NCI-H748 (cell line): ENCODE measurements around the gene TMCO5A.
"Not testable (repeated sequence)": the region's sequence is repeated elsewhere in the genome, so short reads cannot be mapped to it uniquely, and the experiment has no call there.

ENCODE experiments used
- DNase-seq: peaks from one replicate; lab custom pipeline; 2025; ENCODE audit not compliant: unreplicated experiment; lab: John Stamatoyannopoulos, UW

TMCO5A gene

DNA sequence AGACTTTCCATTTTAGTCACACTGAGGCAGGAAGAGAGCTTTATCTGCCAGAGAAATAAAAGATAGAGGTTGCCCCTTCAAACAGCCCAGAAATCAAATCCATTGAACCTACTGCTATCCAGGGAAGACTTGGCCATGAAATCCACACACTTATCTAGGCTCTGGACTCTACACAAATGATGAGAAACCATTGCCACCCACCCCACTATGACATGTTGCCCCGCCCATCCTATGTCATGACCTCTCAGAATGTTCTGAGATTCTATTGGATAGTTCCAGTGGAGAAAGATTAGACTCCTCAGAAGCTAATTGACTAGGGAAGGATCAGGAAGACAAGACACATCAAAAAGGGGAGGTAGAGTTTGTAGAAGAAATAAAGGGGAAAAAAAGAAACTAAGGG lies at the start of gene TMCO5A:
Gene TMCO5A, plus strand, starts transcription at position 301 of the 400 bp plus-strand sequence. CDS start 1,684 bp downstream, outside the sequence.
- no peak for DNase-seq

DNA sequence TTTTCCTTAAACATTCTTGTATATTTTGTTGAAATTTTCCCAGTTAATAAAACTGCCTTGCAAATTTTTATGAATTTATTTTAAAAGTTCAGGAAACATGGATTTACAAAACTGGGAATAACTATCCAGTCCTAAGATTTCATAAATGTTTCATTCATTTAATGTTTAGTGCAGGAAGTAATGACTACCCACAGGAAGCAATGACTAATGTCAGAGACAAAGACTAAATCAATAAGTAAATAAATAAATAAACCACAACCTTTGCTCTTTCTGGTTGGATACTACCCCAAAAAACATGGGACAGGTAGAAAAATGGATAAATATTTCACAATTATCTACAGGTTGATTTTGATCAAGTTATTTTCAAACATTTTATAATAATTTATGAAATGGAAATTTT lies 48.8 kb upstream of the TMCO5A start:
- no peak for DNase-seq

DNA sequence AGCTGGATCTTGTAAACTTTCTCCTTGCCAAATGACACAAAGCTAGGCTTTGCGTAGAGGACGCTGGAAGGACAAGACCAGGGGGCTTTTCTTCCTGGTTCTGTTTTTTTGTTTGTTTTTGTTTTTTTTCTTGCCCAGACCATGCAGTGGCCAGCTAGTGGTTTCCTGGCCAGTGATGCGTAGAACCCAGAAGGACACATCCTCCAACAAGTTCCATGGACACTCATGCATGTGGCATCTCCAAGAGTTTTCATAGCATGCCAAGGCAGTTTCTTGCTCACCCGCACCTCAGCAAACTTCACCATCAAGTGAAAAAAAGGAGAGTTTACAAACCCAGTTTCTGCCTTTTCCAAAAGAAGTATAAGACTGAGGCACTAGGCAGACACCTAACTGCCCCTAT lies 46.1 kb upstream of the TMCO5A start:
- DNase-seq, result no peak

DNA sequence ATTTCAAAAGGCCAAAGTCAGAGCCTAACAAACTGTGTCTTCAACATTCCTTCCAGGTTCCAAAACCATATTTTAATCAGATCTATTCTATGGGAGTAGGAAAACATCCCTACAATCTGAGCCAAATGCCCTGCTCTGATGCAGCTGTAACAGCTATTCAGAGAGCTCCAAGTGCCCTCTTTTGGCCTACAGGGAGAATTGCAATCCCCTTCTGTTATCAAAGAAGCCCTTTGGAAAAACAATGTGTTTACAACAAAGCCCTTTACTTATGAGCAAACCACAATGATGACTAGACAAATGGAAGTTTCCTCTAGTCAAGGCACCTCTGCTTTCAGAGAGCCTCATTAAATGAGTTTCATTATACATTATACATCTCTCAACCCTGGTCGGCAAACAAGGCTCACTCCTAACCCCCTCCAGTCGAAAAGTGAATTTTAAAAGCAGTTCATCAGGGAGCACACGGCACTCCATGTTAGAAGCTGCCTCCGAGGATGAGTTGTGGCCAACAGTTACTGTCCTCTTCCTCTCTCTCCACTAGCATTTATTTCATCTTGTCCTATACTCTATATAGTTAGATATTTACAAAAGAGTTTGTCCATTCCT lies 42.6 kb upstream of the TMCO5A start:
- DNase-seq, result peak; percentile 24

DNA sequence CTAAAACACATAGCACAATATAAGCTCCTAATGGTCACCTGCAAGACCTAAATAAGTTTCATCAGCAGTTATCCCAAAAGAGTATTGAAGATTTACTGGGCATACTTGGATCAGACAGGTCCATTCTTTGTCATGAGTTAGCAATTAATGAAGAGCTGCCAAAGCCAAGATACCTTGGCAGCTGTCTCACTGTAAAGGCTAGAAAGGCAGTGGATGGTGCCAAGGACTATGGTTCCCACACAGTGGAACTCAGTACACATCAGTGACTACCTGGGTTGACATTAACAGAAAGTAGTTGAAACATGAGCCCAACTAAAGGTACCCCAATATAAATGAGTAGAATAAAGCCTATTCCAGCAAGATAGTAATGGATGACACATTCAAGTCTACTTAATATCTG lies 41.1 kb upstream of the TMCO5A start:
- DNase-seq, result no peak

DNA sequence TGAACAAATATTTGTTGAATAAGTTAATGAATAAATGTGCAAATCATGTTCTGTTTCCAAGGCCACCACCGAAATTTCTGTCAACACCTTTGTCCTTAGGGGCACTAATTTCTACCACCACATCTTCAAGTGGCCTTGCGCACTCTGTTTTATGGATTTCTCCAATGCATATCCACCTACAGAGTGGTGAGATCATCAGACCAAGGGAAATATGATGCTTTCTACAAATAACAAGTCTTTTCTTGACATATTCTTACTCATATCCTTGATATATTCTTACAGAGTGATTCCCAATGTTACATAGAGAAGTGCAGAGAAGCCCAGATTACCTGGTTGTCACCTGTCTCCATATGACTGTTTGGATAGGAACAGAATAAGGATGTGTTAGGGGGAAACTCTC lies 36.1 kb upstream of the TMCO5A start:
- no peak for DNase-seq

DNA sequence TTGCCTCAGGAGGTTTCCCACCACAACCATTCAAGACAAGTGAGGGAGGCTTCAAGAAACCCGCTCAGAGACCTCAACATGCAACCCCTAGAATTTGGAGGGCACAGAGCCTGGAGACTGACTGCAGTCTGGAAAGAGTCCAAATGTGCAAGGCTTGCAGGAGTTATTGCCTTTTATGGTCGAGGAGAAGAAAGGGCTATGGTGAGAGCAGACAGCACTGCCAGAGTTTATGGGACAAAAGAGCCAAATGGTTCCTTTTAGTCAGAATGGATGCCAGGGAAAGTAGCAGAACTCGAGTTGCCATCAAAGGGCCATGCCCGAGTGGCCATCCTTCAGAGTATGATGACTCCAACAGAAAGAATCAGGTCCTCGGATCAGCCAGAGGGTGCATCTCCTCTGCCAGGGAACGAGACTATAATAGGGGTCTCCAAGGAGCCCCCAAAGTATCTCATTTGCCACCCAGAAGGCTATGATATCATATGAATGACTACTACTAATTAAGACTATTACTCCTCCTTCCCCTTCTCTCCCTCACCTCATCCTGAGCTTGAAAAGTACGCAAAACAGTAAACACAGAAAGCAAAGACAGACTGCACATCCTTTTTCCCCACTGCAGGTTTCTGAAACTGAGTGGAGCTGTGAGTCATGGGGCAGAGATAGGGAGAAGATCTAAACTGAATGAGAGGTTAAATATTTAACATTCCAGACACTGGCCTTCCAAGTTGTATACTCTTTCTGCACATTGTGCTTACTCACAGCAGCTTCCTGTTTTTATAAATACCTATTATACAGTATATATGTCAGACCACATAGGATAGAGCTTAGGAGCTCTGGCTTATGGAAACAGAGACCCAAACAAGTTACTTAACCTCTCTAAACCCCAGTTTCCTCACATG lies 33.9 kb upstream of the TMCO5A start:
- no peak for DNase-seq

DNA sequence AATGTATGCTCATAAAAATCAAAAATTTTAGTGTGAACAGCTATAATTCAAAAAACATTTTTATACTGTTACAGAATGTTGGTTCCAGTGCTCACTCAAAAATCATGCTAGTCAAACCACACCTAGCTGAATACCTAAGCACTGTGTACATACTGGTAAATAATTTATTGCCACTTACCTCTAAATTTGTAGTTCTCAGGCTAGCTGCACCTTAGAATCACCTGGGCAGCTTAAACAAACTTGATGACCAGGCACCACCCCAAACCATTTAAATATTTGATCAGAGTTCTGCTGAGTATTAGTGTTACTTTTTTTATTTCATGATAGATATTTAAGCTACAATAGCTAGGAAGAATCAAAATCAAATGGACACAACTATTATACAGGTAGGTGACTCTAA lies 32.3 kb upstream of the TMCO5A start:
- no peak for DNase-seq

DNA sequence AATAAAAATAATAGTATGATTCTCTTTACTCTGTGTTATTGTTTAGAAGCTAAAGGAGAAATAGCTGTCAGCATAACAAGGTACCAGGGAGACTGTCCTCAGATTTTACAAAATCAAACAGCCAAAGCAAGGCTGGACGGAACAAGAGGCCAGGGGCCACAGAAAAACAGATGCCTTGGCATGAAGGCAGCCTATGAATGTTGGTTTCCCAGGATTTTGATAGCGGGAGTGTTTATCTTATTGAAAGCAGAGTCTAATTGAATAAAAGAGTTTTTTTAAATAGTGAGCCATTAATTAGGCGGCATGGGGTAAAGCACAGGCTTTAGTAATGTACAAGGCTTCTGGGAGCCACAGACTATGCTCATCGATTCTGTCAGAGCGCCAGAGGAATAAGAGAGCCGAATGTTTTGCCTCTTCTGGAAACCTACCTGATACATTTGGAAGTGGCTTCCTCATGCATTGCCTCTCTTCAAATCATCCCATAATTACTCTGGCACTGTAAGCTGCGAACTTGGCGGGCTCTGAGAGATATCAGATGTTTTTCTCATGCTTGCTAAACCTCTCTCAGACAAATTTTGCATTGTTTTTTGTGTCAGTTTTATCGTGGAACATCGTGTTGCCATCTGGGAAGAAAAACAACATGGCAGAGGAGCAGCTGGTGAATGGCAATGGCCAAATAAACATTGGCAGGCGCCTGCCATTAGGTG lies 30.4 kb upstream of the TMCO5A start:
- no peak for DNase-seq

DNA sequence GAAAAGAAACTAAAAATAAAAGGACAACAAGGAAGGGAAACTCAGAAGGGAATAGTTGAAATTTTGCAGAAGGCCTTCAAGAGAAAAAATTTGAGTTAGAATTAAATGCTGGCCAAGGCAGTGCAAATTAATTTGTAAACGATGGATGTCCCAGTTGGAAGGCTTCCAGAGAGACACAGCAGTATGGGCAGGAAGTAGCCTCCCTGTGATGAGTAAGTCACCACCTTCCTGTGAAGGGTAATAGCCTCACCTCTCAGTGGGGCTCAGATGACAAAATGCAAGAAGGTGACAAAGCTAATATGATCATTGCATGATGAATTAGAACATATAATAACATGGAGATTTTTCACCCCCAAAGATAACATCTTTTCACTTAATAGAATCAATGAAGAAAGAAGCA lies 27.3 kb upstream of the TMCO5A start:
- DNase-seq, result no peak

DNA sequence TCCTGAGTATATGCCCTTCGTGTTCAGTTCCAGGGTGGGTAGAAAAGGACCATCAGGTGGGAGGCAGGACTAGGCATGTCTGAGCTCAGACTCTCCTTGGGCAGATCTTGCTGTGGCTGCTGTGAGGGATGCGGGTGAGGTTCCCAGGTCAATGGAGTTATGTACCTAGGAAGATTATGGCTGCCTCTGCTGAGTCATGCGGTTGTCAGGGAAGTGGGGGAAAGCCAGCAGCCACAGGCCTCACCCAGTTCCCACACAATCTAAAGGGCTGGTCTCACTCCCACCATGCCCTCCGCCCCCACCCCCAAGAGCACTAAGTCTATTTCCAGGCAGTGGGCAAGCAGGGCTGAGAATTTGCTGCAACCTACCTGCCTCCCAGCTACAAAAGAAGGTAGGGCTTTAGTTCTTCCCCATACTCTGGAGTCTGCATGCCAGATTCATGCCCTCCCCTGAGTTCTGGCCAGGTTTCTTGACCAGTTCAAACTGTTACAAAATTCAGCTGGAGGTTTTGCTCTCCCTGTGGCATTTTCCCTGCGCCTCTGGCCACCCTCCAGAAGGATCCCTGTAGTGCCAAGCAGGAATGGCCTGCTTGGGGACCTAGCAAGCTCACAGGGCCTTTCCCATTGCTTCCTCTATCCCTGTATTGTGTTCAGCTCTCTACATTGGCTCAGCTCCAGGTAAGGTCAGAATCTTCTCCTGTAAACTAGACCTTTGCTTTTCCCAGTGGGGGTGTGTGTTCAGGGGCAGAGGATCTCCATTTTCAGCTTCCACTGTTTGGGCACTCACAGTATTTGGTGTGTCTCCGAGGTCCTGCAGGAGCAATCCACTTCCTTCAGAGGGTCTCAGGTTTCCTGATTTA lies 12.7 kb upstream of the TMCO5A start:
- no peak for DNase-seq

DNA sequence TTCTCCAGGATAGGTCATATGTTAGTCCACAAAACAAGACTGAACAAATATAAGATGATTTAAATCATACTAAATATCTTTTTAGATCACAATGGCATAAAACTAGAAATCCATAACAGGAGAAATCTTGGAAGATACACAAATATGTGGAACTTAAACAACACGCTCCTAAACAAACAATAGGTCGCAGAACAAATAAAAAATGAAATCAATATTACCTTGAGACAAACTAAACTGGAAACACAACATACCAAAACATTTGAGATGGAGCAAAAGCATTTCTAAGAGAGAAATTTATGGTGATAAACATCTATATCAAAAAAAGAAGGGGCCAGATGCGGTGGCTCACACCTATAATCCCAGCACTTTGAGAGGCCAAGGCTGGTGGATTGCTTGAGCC lies 8.3 kb upstream of the TMCO5A start:
- DNase-seq, result no peak

DNA sequence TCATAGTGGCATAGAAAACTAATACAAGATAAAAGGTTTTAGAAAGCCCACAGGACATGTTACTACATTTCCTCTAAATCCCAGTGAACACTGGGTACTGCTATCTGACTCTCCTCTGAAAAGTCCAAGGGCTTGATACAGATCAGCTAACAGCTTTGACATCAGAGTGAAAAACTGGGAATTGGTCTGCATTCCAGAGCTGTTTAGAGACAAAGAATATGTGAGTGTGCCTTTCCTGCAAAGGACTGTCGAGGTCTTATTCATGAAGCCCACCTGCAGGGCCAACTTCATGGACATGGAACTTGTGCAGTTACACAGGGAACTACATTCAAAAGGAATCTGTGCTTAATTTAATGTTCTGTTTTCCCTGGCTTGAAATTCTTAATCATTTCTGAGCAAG lies 5.2 kb upstream of the TMCO5A start:
- no peak for DNase-seq

DNA sequence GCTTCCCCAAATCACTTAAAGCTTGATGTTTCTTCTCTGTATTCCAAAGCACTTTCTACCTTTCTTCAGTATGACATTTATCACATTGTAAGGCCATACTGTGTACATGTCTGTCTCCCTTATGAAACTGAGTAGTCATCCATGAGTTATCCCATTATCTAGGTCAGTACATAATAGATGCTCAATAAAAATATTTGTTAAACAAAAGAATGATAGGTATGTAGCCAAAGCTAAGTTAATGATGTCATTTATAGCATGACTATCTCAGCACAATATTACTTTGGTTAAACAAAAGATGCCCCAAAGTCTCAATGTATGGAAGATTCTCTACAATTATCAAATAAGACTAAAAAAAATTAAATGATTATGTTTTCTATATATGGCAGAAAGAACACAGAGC lies 3.1 kb upstream of the TMCO5A start:
- no peak for DNase-seq

DNA sequence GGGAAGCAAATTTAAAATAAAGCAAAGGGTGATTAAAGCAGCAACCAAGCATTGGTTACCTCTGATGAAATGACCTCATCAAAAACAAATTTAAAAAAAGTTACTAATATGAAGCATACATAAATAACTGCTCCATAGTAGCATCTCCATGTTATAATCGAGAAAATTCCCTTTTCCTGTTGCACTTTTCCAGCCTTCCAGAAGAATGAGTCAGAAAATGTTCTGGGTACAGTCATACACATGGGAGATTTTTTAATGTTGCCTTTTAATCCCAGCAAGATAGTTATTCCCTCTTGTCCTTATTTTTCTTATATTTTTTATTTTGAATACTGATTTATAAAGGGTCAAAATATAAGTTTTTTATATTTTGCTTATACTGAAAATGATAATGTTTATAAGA lies 2.6 kb upstream of the TMCO5A start:
- DNase-seq, result no peak

DNA sequence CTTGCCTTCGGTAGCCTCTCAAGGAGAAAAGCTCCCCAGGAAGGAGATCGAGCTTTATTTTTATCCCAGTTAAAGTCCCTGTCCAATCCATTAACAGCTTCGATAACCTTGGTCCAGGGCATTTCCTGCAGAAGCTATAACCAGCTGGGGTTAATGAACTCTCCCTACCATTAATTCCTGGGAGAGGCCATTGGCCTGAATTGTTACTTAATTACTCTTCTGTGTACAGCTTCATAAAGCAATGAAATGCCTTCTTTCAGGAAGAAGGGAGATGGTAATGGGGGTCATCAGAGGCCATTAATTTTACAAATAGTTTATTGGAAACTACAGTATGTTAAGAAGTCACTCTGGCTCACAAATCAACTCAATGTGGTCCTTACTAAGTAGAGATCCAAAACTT lies 1.9 kb upstream of the TMCO5A start:
- no peak for DNase-seq

DNA sequence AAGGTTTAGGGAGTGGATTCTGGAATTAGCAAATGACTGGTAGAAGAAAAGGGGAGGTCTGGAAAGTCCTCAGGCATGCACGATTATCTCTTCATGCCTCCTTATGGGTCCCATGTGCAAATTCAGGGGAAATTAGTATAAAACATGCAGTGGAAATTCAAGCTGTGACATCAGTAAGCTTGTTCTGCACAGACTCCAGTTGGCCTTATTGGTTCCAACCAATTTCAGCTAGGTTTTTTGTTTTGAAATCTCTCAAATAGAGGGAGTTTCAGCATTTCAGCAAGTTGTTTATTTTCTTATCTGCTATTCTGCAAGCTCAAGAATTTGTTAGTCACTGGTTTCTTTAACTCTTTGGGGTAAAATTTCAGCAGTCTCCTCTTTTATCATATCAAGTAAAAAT lies 774 bp upstream of the TMCO5A start:
- DNase-seq, result no peak

DNA sequence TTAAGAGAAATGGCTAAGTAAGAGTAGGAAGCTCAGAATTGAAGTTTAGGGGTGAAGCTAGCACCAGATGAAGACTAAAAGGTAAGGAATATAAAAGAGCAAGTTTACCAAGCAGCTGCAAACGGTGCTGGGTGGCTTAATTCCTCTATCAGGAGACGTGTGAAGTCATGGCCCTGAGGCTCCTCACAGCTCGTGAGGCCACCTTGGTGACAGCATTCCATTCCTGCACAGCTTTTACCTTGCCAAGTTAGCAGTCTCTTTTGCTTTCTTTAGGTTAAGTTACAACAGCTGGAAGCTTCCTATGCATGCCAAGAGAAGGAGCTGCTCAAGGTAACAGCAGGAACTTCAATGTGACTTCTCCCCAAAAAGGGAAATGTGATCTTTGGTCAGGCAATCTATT lies 6.4 kb downstream of the TMCO5A start:
- no peak for DNase-seq

DNA sequence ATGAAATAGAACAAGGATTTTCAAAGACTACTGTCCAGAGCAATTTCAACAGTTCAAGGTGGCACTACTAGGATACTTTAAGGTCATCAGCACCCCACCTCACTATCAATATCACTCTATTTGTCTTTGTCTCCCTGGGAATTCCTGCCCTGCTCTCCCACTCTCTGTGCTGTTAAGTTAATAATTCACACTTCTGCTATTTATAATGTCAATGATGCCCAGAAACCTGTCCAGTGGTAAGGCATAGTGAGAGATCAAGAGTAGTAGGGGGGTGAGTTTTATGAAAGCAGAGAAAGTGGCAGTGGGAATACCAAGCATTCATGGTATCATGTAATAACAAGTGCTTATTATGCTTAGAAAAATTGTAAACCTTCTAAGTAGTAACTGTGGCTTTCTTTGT lies 7.3 kb downstream of the TMCO5A start:
- DNase-seq, result no peak

DNA sequence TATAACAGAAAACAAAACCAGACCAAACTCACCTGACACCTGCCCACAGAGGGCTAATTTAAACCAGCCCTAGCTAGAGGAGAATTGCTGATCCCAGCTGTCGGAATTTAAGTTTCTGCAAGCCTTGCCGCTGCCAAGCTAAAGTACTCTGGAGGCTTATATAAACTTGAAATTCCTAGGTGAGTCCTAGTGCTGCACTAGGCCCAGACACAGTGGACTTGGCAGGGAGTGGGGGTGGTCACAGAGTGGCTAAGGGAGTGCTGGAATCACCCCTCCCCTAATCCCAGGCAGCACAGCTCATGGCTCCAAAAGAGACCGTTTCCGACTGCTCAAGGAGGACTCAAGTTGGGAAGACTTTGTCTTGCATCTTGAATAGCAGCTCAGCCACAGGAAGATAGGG lies 17.6 kb downstream of the TMCO5A start:
- no peak for DNase-seq

DNA sequence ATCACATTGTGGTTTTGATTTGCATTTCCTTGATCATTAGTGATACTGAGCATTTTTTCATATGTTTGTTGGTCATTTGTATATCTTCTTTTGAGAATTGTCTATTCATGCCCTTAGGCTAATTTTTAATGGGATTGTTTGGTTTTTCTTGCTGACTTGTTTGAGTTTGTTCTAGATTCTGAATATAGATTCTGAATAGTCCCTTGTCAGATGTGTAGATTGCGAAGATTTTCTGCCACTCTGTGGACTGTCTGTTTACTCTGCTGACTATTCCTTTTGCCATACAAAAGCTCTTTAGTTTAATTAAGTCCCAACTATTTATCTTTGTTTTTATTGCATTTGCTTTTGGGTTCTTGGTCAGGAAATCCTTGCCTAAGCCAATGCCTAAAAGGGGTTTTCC lies 26.3 kb downstream of the TMCO5A start:
- not testable (repeated sequence) for DNase-seq
